Measurements from ENCODE around the gene PDZRN4. TPM values are rescaled to one million over a fixed set of nuclear protein-coding genes. Genes with fewer than 3 reads are reported as not detected.

Gene PDZRN4
- total and polyA plus RNA-seq, 2 donors (not counting 3 experiments of a cell fraction or from before 2014, with no cell fraction given): not detected

DNA sequence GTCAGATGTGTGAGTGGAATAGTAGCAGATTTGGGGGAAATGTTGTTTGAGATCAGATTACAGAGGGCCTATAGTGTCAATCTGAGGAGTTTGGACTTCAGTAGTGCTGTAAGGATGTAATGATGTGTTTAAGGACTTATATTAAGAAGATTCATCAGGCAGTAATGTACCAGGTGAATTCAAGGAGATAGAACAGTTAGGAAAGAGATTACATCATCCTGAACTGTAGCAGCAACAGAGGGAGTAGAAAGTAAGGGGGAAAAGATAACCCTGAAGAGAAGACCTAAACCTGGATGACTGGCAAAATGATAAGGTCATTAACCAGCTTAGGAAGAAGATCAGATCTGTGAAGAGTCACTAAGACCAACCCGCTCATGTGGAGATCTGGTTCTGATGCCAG lies 349.4 kb downstream of the PDZRN4 start:
- TF ChIP-seq POLR2AphosphoS5 (IDR thresholded peaks at IDR 0.05; ENCODE audit: insufficient read depth, low read depth, low read length) (no peak), POLR2A (IDR thresholded peaks at IDR 0.05; ENCODE audit: low read depth, low read length) (no peak), FOS (IDR thresholded peaks at IDR 0.05; ENCODE audit: borderline replicate concordance, insufficient read depth, low read length) (no peak), MYC (IDR thresholded peaks at IDR 0.05; ENCODE audit: low read depth, low read length) (no peak), EZH2 (IDR thresholded peaks at IDR 0.05; ENCODE audit: borderline replicate concordance, low read depth, low read length, severe bottlenecking) (no peak)
- TF ChIP-seq, protein P1, sequence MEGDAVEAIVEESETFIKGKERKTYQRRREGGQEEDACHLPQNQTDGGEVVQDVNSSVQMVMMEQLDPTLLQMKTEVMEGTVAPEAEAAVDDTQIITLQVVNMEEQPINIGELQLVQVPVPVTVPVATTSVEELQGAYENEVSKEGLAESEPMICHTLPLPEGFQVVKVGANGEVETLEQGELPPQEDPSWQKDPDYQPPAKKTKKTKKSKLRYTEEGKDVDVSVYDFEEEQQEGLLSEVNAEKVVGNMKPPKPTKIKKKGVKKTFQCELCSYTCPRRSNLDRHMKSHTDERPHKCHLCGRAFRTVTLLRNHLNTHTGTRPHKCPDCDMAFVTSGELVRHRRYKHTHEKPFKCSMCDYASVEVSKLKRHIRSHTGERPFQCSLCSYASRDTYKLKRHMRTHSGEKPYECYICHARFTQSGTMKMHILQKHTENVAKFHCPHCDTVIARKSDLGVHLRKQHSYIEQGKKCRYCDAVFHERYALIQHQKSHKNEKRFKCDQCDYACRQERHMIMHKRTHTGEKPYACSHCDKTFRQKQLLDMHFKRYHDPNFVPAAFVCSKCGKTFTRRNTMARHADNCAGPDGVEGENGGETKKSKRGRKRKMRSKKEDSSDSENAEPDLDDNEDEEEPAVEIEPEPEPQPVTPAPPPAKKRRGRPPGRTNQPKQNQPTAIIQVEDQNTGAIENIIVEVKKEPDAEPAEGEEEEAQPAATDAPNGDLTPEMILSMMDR (IDR thresholded peaks at IDR 0.05; ENCODE audit: extremely low read depth in 1 of 2, insufficient read depth in 1 of 2, low read depth in 1 of 2, low read length in 2 of 2): no peak
- TF ChIP-seq, protein P2, sequence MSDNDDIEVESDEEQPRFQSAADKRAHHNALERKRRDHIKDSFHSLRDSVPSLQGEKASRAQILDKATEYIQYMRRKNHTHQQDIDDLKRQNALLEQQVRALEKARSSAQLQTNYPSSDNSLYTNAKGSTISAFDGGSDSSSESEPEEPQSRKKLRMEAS (IDR thresholded peaks at IDR 0.05; ENCODE audit: insufficient read depth, insufficient read length): no peak
- intact Hi-C loops (cut with micrococcal nuclease): no loop called here
- H3K9ac ChIP-seq (replicated peaks; ENCODE audit: extremely low read depth, insufficient read depth, low read length): no peak overlapping the region
- H3K27me3 ChIP-seq (ENCODE audit: control insufficient read depth in 2 of 2, insufficient read depth in 2 of 2, low read length in 2 of 2): no peaks in the 10 kb centered on the region
- no peak overlapping the region for H3K4me3 ChIP-seq (replicated peaks in 1 of 3; ENCODE audit: insufficient read depth in 1 of 3, low read depth in 1 of 3, low read length in 3 of 3)
- no peak for DNase-seq (ENCODE audit: low read depth, low spot score)
- ChIA-PET POLR2A (no interaction called here), CTCF (no interaction called here)
- H4K20me1 ChIP-seq (replicated peaks; ENCODE audit: control insufficient read depth, extremely low read depth, insufficient read depth, low read length): no peaks in the 10 kb centered on the region
- no peaks in the 10 kb centered on the region for H3K9me1 ChIP-seq (replicated peaks; ENCODE audit: control insufficient read depth, extremely low read depth, insufficient read depth, low read length)
- H3K9me3 ChIP-seq (replicated peaks; ENCODE audit: control insufficient read depth, insufficient read depth, low read length): no peaks in the 10 kb centered on the region
- no peaks in the 10 kb centered on the region for H3K36me3 ChIP-seq (ENCODE audit: control insufficient read depth in 2 of 2, extremely low read depth in 1 of 2, insufficient read depth in 2 of 2, low read length in 2 of 2)
- no peak overlapping the region for H3K27ac ChIP-seq (ENCODE audit: insufficient read depth, low read depth, low read length)
- peaks cover 7% of the 10 kb centered on the region for H3K4me1 ChIP-seq (ENCODE audit: control insufficient read depth, extremely low read depth, insufficient read depth, low read length)
- H2AFZ ChIP-seq (ENCODE audit: low read depth, low read length): no peak overlapping the region
- no TSS peak for BruUV-seq (replicated peaks)
- FAIRE-seq: no peak
- H3K4me2 ChIP-seq (ENCODE audit: insufficient read depth, low read length): no peak overlapping the region
- dilution Hi-C loops (cut with MboI; ENCODE audit: extremely low pct_ligation_motif_present, low sequenced_read_pairs): no loop called here
- no peaks in the 10 kb centered on the region for H3K79me2 ChIP-seq (ENCODE audit: control insufficient read depth, insufficient read depth, low read length)
